CD1c-positive myeloid dendritic cell (primary cell): ENCODE measurements around the gene FBLN7.
"Not testable (repeated sequence)": the region's sequence is repeated elsewhere in the genome, so short reads cannot be mapped to it uniquely, and the experiment has no call there.

Source experiments
- DNase-seq: peaks from one replicate; pipeline ENCODE4 v3.0.0-alpha.2; 2016; ENCODE audit errors: extremely low spot score

The FBLN7 gene, protein sequence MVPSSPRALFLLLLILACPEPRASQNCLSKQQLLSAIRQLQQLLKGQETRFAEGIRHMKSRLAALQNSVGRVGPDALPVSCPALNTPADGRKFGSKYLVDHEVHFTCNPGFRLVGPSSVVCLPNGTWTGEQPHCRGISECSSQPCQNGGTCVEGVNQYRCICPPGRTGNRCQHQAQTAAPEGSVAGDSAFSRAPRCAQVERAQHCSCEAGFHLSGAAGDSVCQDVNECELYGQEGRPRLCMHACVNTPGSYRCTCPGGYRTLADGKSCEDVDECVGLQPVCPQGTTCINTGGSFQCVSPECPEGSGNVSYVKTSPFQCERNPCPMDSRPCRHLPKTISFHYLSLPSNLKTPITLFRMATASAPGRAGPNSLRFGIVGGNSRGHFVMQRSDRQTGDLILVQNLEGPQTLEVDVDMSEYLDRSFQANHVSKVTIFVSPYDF

DNA sequence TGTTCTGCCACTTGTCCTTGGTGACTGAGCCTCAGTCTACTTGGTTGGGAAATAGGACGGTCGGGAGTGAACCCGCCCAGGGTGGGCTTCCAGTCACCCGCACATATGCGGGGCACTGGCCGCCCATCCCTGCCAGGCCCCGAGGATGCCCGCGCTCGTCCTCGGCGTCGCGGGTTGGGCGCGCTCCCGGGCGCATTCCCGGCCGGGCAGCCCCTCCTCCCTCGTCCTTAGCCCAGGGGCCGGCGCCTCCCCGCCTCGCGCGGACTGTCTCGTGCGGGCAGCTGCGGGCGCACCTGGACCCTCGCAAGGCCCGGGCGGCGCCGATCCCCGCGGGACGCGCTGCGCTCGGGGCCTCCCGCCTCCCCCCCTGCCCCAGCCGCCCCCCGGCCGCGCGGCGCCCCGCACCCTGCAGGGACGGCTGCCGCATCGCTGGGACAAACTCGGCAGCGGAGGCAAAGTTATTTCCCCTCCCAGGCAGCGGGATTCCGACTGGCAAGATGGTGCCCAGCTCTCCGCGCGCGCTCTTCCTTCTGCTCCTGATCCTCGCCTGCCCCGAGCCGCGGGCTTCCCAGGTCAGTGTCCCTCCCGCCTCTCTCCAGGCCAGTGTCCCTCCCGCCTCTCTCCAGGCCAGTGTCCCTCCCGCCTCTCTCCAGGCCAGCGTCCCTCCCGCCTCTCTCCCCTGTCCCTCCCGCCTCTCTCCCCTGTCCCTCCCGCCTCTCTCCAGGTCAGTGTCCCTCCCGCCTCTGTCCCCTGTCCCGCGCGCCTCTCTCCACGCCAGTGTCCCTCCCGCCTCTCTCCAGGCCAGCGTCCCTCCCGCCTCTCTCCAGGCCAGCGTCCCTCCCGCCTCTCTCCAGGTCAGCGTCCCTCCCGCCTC, at the start of gene FBLN7:
FBLN7 (plus strand) TSS at position 227 of the 874 bp plus-strand sequence; CDS start at position 498, 271 bp downstream.
- DNase-seq = no peak

DNA sequence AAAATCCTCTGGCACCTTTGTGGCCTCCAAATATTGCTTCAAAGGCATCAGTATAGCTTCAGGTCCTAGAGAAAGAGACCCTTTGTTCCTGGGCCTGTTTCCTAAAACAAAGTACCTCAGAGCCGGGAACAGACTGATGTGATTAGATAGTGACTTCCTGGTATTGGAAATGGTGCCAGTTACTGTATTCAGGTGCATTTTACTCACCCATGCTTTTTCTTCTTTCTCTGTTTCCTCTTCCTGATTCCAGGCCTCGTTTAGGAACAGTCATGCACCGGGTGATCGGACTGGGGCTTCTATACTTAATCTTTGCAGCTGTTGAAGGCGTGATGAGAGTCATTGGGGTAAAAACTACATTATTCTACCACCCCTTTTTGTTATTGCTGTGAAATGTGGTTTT, 48.8 kb upstream of the FBLN7 start:
- DNase-seq = no peak

DNA sequence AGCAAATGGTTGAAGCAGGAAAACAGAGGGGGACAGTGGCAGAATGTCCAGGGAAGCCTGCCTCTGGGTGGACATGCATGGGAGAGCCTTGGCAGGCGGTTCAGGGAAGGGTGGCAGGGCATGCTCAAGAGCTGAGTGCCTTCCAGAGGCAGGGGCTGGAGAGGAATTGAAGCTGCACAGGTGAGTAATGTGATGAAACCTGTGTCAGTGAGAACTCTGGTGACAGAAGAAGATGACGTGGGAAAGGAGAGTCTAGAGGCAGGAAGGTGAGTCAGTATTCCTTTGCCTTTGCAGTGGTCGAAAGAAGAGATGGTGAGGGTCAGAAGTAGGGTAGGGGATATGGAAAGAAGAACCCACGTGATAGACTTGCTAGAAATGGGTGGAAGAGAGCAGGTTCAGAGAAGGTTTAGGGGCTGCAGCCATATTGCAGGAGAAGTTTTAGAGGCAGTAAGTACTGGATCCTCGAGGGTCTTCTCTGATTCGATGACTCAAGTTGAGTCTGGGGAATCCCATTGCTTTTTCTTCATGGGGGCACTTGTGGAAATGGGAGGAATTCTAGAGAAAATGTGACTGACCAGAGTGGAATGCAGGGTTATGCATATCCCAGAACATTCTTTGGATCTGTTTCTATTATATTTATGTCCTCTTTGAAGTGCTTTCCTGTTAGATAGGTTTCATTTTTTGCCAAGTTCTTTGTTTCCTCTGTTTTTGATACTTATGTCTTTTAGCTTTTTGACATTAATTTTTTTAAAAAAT, 45.7 kb upstream of the FBLN7 start:
- no peak for DNase-seq

DNA sequence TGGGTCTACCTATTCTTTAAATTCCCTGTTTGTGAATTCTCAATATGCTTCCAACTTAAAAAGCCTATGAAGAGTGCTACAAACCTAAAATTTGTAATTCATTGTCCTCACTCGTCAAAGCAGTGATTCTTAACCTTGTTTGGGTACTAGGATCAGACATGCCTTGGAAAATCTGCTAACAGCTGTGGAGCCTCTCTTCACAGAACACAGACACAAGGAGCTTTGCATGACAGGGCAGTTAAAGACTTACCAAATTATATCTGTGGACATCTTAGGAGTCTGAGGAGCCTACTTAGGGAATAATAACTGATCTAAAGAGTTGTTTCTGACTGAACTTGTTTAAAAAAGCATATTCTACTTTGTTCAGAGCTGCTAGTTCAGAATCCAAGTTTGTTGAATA, 45.0 kb upstream of the FBLN7 start:
- DNase-seq = no peak

DNA sequence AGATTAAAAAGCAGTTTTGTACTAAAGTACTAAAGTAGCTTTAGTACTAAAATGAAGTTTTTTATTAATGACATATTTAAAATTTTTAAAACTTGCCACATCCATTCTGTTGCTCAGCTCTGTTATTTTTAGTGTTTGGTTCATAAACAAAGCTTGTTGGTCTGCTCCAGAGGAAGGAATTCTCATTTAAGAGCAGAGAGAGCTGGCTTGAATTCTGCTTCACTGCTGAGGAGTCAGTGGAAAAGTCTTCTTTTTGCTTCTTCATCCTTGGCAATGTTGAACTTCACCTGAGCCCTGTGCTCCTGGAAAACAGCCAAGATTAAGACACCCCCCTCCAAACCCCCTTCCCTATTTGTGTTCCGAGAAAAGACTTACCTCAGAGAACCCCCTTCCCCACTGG, 42.5 kb upstream of the FBLN7 start:
- DNase-seq = no peak

DNA sequence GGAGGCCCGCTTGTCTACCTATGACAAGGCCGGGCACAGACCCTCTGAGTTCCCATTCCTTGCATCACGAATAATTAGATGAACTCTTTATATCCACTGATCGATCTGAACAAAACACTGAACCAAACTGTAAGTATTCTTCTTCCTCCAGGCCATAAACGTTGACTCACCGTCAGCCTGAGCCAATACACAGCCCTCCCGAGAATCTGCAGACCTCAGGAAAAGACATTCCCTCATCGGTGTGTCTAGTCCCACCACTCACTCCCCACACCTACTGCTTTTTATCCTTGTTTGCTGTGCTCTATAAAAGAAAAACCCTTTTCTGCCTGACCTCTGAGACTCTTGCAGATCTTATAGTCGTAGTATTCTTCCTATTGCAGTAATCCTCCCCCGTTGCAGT, 42.1 kb upstream of the FBLN7 start:
- no peak for DNase-seq

DNA sequence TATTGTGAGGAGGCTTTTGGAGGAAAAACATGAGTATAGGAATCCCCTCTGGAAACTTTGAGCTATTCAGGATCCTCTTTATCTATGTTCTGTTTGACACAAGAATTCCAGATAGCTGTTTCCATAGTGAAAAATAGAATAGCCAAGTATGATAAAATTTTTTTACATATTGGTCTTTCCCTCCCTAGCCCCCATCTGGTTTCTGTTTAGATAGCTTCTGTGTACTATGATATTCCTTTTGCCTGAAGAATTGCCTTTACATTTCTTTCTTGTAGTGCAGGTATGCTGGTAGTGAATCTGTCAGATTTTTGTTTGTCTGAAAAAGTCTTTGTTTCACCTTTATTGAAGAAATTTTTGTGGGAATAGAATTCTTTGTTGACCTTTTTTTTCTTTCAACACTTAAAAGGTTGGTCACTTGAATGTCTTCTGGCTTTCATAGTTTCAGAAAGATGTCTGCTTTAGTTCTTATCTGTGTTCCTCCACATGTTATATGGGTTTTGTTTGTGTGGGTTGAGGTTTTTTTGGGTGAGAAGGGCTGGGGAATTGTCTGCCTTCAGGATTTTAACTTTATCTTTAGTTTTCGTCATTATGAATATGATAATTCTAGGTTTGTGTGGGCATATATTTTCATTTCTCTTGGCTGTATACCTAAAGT, 29.9 kb upstream of the FBLN7 start:
- no peak for DNase-seq

DNA sequence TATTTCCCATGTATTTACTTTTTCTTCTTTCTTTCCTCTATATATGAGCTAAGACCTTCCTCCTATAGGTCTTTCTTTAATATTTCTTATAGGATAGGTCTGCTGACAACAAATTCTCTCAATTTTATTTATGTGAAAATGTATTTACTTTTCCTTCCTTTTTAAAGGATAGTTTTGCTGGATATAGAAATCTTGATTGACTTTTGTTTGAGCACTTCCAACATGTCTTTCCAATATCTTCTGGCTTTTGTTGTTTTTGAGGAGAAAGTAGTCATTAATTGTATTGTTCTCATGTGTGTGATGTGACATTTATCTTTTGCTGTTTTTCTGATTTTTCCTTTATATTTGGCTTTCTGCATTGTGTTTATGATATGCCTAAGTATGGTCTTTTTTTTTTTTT, 28.9 kb upstream of the FBLN7 start:
- DNase-seq = no peak

DNA sequence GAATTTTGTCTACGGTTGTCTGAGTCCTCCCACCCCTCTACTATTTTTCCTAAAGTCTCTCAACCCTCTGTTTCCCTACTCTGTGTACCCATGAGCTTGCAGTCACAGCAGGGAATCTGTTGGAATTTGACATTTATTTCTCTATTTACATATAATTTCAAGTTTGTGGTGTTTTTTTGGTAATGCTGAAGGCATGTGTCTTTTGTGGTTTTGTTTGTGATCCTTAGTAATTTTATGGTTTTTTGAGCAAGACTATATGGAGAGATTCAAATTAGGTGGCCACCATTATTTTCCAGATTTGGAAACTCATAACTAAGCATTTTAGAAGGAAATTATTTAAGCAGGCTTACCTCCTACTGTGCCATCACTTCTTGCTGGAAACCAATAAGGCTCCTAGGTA, 27.2 kb upstream of the FBLN7 start:
- DNase-seq = no peak

DNA sequence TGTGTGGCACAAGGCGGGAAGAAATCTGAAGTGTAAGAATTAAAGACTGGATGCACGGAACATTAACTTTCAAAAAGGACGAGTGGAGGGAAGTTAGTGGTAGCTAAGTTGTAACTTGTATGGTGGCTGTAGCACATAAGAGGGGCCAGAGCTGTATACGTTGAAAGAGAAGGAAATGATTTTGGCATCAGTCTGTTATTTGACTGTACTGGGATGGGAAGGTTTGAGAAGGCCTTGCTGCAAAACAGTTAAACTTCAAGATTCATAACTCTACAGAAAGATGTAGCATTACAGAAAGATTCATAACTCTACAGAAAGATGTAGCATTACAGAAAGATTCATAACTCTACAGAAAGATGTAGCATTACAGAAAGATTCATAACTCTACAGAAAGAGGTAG, 24.8 kb upstream of the FBLN7 start:
- DNase-seq = not testable (repeated sequence)

DNA sequence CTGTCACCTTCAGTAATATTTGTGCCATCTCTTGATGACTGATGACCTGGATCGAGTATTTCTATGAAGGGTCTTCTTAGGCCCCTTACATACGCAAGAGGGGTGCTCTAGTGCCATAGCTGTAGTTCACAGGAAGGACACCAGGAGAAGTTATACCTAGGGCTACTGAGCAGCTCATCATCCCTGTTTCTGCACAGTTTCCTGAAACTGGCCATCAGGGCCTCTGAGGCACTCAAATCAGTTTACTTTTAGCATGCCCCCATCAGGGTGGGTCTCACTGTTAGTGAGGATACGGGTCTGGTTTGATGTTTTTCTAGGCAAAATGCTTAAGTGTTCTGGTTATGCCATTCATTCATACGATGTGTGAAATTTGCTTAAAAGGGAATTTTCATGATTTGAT, 20.0 kb upstream of the FBLN7 start:
- no peak for DNase-seq

DNA sequence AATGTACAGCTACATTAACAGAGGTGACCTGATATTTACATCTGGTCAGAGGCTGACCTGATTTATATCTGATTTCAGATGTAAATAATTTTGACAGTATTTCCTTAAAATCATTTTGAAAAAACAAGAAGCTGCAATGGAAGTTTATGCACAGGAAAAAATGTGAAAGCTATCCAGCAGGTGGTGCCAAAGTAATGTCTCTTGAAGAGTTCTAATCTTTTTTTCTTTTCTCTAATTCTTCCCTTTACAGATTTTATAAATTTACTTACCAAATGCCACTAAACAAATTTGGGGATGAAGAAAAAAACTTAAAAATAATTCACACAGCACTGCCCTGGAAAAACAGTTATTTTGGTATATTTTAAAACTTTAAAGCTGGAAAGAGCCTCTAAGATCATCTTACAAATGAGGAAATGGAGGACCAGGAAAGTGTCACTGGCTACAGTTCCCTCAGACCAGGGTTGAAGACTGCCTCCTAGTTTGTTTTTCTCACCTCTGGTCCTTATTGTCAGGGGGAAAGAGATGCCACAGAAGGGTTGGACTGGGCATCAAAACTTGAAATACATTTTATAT, 16.4 kb upstream of the FBLN7 start:
- peak; percentile 71 for DNase-seq

DNA sequence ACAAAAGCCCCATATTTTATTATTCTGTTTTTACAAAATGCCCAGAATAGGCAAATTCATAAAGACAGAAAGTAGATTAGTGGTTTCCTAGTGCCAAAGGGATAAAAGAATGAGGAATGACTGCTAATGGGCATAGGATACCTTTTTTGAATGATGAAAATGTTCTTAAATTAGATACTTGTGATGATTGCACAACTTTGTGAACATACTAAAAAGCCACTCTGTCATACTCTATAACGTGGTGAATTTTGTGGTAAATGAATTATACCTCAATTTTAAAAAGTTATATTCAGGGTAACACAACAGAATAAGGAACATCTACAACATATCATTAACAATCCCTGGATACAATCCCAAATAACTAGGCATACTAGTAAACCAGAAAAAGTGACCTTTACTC, 9.1 kb upstream of the FBLN7 start:
- DNase-seq = no peak

DNA sequence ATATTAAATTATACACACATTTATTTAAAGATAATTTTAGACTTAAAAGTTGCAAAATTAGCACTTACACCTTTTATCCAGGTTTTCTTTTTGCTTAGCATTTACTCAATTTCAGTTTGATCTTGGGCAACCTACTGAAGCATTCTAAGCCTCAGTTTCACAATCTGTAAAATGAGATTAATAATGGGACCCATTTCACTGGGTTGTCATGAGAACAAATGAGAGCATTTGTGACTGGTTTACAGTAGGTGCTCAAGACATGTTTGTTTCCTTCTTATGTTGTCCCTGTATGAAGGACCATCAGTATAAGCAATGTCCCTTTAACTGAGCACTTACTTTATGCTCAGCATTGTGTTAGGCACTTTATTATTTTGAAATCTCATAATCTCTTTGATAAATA, 4.8 kb upstream of the FBLN7 start:
- no peak for DNase-seq

DNA sequence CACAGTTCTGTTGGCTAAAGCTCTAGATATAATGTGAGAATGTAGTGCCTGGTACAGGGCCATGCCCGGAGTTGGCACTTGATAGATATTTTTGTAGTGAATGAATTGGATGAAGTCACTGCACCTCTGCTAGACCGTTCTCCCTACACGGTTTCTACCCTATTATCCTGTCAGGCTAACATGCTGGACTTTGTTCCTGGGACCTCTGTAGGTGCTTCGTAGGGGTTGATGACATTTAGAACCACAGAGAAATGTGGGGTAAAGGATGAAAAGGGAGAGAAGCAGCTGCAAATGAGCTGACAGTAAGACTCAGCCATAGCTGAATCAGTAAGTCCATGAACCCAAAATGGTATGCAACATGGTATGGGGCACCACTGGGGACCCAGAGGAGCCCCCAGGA, 4.1 kb upstream of the FBLN7 start:
- DNase-seq = no peak

DNA sequence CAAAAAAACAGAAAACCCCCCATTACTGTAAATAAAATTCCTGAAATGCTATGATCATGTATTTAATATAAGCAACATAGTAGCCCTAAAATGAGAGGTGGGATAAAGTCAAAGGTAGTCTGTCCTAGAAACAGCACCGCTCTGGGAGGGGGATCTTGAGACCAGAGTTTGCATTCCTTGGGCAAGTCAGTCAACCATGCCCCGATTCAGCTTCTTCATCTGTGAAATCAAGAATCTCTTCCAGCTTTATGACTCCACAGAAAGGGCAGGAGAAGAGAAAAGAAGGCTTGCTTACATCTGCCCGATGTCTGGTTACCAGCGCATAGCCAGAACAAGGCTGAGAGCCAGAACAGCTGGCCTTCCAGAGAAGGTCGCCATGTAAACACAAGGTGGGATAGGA, 2.1 kb upstream of the FBLN7 start:
- no peak for DNase-seq

DNA sequence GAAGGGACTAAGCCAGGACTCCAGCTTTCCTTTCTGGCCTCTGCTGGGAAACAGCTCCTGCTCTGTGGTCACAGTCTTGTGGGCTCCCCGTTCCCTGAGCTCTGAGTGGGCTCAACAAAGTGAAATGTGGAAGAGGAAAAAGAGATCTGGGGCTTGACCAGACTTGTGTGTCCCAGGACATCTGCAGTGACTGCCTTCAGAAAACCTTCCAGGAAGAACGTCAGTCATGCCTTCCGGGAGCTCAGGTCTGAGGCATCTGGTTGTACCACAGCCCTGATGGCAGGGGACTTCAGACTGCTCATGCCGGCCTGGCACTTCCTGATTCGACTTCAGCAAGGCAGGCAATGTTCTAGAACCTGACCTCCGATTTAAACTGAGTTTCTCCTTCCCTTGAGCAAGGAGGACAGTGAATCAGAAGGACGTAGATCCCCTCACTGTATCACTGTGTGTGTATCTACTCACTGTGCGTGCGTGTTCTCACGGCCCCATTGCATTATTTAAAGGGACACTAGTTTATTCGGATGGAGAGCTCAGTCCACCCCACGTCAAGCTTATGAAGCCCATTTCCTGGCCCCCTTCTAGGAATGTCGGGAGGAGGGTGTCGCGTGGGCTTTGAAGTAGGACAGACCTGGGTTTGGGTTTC, 548 bp upstream of the FBLN7 start:
- DNase-seq = peak; percentile 29

DNA sequence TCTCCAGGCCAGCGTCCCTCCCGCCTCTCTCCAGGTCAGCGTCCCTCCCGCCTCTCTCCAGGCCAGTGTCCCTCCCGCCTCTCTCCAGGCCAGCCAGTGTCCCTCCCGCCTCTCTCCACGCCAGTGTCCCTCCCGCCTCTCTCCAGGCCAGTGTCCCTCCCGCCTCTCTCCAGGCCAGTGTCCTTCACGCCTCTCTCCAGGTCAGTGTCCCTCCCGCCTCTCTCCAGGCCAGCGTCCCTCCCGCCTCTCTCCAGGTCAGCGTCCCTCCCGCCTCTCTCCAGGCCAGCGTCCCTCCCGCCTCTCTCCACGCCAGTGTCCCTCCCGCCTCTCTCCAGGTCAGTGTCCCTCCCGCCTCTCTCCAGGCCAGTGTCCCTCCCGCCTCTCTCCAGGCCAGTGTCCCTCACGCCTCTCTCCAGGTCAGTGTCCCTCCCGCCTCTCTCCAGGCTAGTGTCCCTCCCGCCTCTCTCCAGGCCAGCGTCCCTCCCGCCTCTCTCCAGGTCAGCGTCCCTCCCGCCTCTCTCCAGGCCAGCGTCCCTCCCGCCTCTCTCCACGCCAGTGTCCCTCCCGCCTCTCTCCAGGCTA, 939 bp downstream of the FBLN7 start:
- DNase-seq = not testable (repeated sequence)

DNA sequence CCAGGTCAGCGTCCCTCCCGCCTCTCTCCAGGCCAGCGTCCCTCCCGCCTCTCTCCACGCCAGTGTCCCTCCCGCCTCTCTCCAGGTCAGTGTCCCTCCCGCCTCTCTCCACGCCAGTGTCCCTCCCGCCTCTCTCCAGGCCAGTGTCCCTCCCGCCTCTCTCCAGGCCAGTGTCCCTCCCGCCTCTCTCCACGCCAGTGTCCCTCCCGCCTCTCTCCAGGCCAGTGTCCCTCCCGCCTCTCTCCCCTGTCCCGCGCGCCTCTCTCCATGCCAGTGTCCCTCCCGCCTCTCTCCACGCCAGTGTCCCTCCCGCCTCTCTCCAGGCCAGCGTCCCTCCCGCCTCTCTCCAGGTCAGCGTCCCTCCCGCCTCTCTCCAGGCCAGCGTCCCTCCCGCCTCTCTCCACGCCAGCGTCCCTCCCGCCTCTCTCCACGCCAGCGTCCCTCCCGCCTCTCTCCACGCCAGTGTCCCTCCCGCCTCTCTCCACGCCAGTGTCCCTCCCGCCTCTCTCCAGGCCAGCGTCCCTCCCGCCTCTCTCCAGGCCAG, 1.5 kb downstream of the FBLN7 start:
- not testable (repeated sequence) for DNase-seq

DNA sequence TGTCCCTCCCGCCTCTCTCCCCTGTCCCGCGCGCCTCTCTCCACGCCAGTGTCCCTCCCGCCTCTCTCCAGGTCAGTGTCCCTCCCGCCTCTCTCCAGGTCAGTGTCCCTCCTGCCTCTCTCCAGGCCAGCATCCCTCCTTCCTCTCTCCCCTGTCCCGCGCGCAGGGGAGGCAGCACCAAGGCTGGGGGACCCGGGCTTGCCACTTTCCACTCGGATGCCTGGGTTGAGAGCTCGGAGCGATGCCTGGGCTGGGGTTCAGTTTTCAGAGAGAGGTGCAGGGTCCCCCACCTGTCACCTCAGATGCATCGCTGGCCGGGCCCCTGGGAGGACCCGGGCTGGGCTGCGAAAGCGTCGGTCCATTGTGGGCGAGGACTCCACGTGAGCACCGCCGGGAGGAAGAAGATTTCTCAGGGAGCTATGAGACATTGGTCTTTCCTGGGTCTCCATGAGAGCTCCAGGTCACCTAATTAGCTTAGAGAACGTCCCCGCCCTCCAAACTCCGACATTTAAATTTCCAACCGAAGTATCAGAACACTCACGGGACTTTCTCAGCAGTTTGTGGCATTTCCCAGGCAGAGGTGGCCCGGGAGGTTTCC, 2.1 kb downstream of the FBLN7 start:
- no peak for DNase-seq
